ENCODE data around the gene MSLN.

The MSLN gene

GRCh38 chr16:804193-805048, 43.9 kb downstream of the MSLN start:
- DNase-seq (ENCODE audit: low read depth): no peak

- DNase-seq (ENCODE audit: low read depth): no peak
Measured at GRCh38 chr16:805474-805873, 44.9 kb downstream of the MSLN start.

GRCh38 chr16:807347-808084, 47.0 kb downstream of the MSLN start:
- DNase-seq (ENCODE audit: low read depth): peak; percentile 69

- DNase-seq (ENCODE audit: low read depth): no peak
Measured at GRCh38 chr16:808085-808386, 47.5 kb downstream of the MSLN start.

GRCh38 chr16:813204-813915, 52.8 kb downstream of the MSLN start:
- no peak for DNase-seq (ENCODE audit: low read depth)

GRCh38 chr16:813916-814412, 53.4 kb downstream of the MSLN start:
- no peak for DNase-seq (ENCODE audit: low read depth)

GRCh38 chr16:814974-815373, 54.4 kb downstream of the MSLN start:
- DNase-seq (ENCODE audit: low read depth): no peak

GRCh38 chr16:815861-816260, 55.3 kb downstream of the MSLN start:
- no peak for DNase-seq (ENCODE audit: low read depth)

GRCh38 chr16:817001-817906, 56.7 kb downstream of the MSLN start:
- DNase-seq (ENCODE audit: low read depth): no peak

GRCh38 chr16:818132-818531, 57.6 kb downstream of the MSLN start:
- DNase-seq (ENCODE audit: low read depth): no peak

Data from T follicular helper cell (primary cell).